GM18526 (cell line): ENCODE results near the gene RRBP1.

ENCODE experiments used
- POLR2A ChIP-seq: IDR thresholded peaks from 3 replicates; pipeline ENCODE4 v1.6.1; 2011; ENCODE audit not compliant: insufficient read length; ENCODE audit errors: extremely low read depth

Gene RRBP1

DNA sequence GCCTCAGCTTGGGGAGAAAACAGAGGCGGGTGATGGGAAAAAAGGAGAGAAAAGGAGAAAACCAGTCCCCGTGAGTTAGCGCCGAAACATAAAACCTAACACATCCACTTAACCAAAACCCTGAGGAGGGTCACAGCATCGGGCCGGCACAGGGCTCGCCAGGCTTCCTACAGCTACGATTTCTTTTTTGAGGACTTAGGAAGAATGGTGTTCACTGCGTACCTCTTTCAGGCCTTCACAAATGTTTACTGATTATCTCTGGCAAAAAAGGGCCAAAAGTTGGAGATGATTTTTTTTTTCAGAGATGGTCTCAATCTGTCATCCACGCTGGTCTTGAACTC is 63.4 kb downstream of the RRBP1 start:
- TF ChIP-seq POLR2A, result no peak

DNA sequence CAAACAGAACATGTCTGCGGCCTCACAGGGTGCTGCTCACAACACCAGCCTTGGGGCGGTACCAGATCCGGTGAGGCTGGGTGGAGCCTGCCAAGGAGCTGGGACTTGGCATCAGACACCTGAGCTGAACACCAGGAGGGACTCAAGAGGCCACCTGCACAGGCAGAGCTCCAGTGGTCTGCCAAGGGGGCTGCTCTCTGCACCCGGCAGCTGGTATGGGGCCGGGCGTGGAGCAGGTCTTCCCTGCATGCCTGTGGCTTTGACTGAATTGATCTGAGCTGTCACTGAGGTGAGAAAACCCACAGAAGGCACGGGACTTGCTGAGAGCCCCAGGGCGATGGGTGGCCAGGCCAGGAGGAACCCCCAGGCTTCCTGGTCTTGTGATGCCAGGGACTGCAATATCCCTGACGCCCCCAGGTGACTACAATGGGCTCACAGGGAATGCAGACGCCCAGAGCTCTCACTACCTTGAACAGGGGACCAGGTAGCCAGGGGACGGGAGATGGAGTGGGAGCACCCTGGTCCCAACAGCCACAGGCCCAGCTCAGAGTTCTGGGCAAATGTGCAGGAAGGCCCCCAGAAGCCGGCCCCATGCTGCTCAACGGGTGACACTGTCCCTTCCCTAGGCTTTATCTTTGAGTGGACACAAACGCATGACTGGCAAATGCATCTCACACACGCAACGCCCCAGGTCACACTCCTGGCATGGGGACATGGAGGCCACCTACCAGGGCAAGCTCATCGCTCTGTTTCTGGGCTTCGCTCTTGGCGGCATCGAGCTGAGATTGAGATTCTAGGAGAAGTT is 64.0 kb downstream of the RRBP1 start:
- no peak for TF ChIP-seq POLR2A

DNA sequence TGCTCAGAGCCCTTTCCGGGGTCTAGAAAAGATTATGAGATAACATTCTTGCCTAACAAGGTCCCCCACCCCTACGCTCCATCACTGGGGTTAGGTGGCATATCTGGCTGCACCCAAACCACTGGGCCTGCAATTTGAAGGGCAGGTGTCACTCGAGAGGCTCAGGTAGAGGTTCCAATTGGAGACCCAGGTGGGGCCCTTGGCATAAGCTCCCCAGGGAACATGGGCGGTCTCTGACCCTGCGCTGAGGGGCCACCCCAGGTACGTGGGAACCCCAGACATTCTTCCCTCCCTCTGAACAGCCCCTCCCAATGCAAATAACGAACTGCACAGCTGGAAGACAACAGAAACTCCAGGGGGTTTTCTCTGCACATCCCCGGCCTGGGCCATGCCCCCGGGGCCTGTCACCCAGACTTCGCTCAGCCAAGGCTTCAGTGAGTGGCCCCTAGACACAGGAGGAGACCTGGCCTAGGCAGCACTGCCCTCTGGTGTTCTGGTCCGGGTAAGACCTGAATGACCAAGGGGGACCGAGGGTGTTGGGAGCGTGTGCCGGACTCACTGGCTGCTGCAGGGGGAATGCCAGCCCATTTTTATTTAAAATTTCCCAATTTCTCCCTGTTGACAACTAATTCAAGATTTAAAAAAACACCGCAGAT is 64.7 kb downstream of the RRBP1 start:
- no peak for TF ChIP-seq POLR2A

DNA sequence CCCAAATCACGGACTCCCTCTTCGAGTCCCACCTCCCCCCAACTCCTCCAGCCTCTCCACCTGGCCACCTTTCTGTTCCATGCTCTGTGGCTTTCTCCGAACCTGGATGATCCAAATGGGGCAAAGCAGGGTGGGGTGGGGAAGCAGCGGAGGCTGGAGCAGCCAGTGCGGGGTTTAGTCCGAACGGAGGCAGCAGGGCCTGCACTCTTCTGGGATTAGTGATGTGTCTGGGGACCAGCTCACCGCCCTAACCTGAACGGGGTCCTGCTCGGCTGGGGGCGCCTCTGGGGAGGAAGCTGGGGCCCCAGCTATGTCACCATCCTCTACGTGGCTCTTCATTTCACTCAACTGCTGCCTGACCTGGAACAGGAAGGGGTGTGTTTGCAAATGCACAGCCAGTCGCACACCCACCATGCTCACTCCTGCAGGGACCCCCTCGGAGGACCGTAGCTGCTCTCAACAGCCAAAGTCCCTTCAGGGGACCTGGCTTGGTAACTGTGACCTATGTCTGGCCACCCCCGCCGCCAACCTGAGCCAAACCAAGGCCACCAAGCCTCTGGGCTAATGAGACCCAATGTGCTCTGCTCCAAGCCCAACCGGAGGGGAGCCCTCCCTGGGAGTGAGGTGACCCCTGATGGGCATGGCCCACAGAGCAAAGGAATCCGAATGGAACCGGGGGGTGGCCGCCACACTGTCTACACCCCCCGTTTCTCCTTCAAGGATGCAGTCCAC is 65.4 kb downstream of the RRBP1 start:
- no peak for TF ChIP-seq POLR2A

DNA sequence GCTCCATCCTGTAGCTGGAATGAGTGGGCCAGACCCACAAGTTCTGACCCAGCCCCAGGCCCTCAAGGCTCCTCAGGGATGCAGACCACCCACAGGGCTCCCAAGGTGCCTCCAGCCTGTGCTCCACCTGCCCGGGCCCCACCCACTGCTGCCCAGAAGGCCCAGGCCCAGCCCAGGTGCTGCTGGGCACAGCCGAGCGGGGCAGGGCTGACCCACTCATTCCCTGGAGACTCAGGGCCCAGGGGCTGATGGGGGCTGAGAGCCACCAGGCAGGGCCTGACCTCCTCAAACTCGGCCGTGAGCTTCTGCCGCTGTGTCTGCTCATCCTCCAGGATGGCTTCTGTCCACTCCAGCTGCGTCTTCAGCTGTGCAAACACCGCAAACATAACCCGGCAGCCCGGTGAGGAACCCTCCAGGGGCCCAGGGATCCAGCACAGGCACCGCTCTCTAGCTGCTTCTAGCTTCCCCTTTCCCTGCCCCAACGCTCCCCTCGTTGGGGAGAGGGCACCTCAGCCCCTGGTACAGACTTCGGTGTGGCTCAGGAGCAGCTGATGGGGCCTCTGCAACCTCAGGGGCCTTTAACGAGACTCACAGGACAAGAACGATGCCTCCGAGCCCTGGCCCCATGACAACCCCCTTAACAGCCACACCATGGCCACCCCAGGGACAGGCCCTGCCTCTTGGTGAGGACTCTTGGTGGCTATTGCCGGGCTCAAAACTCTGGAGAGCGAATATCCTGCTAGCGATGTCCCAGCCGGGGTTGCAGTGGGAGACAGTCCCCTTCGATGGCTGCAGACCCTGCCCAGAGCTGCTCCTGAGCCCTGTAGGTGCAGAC is 66.2 kb downstream of the RRBP1 start:
- TF ChIP-seq POLR2A, result no peak

DNA sequence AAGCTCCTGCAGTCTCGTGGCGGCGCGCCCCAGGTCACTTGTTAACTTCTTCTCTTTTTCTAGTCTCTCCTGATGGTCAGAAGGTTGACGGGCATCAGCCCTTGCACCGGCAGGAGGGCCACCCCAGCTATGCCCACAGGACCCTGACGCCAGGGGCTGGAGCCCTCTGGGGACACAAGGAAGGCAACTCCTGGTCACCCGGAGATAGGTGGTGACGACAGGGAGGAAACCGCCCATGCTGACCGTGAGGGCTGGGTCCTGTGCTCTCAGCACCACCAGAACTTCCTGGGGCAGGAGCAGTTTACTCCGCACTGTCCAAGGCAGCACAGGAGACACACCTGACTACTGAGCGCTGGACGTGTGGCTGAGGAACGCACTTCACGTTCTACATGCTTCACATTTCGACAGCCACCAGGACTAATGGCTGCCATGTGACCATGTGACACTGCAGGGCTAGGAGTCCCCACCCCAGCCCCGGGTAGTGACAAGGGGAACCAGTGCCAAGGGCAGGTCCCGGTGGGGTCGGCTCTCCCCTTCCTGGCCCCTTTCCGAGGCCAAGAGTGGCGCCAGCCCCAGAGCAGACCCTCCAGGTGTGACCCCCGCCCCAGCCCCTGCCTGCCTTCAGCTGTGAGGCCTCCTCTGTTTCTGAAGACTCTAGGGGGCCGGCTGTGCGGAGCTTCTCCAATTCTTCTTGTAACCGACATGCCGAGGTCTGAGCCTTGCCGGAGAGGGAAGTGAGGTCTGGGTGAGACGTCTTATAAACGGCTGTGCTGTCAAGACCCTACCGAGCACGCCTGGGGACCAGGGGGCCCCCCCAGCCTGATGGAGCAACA is 67.0 kb downstream of the RRBP1 start:
- no peak for TF ChIP-seq POLR2A

DNA sequence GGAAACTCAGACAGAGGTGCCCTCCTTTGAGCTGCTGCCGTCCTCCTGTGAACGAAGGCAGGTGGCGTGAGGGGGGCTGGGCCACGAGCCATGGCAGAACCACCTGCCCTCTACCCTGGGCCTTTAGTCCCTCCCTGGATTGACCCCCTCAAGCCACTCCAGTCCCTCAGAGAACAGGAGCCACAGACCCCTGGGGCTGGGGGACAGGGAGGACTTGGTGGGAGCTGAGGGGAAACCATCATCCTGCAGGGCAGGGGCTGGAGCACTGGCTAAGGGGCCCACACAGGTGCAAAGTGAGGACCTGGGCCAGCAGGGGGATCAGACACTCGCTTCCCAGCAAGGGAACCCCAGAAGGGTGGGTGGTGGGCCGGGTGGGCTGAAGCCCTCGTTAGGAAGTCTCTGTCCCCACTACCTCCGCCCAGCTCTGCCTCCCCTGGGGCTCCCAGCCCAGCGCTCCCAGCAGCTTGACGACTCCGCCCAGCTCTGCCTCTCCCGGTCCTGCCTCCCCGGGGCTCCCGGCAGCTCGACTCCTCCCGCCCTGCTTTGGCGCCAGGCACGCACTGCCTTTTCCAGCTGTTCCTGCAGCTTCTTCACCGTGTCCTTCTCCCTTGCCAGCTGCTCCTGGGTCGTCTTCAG is 67.7 kb downstream of the RRBP1 start:
- no peak for TF ChIP-seq POLR2A

DNA sequence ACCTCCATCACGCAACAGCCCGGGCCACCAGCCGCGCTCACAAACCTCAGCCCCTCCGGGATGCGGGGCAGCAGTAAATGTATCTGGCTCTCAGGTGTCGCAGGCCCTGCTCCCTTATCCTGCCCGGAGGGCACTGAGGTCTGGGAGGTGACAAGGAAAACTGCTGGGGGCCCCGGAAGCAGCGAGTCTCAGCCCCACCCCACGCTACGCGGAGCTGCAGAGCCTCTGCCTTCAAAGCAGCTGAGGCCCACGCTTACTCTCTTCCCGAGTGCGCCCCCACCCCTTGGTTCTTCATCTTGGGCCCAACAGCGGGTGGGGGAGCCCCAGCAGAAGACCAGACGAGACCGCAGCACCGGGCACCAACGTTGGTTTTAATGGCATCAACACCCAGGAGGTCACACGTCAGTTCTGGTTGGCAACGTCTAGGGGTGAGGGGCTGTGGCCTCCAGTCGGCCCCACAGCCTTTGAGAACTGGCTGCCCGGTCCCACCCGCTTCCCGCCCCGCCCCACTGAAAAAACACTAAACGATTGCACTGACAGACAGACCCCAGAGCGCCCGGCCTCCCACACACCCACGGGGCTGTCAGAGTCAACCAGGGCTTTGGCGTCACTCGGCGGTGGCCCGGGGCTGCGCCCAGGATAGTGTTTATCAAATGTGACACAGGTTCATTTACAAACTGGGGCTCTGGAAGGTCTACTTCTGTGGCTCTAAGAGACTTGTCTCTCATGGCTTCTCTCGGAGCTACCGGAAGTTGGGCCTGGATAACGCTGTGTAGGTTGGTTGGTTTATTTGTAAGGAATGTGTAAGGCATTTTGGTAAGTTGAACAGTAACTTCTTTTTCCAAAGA is 68.5 kb downstream of the RRBP1 start:
- no peak for TF ChIP-seq POLR2A

DNA sequence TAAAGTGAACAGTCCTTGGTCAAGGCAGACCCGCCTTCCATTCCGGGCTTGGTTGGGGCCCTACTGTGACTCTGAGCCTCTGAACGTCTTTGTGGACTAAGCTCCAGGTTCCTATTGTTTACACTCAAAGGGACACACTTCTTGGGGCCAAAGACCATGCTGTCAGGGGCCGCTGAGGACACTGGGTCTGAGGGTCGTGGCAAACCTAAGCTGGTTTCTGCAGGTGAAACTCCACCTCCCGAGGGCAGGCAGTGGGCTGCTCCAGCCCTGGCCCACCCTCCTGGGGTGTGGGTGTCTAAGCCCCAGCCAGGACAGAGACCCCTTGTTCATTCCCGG is 69.1 kb downstream of the RRBP1 start:
- TF ChIP-seq POLR2A, result no peak

DNA sequence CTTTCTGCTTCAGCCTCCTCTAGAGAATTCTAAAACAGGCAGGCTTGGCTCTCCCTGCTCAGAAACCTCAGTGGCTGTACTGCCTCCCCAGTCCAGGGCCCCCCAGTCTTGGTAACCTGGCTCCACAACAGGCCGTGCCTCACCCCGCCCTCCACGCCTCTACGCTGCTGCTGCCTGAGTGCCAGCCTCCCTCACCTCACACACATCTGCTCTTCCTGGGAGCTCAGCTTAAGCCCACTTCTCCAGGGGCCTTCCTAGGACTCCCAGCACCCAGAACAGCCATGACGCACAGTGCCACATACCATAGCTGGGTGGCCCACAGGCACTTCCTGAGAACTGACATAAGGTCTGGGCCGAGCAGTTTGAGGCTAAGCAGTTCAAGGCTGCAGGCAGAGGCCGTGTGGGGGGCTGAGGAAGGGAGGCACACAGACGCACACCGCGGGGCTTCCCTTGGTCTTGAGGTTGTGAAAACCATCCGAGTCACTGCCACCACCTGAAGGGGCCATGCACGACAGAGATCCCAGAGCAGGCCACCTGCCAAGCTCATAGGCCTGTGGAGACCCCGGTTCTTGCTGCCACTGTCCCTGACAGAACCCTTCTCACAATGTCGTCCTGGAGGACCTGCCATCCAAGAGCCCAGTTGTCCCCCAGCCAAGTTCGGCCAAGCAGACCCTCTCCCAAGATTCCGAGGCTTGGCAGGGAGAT is 69.6 kb downstream of the RRBP1 start:
- no peak for TF ChIP-seq POLR2A

DNA sequence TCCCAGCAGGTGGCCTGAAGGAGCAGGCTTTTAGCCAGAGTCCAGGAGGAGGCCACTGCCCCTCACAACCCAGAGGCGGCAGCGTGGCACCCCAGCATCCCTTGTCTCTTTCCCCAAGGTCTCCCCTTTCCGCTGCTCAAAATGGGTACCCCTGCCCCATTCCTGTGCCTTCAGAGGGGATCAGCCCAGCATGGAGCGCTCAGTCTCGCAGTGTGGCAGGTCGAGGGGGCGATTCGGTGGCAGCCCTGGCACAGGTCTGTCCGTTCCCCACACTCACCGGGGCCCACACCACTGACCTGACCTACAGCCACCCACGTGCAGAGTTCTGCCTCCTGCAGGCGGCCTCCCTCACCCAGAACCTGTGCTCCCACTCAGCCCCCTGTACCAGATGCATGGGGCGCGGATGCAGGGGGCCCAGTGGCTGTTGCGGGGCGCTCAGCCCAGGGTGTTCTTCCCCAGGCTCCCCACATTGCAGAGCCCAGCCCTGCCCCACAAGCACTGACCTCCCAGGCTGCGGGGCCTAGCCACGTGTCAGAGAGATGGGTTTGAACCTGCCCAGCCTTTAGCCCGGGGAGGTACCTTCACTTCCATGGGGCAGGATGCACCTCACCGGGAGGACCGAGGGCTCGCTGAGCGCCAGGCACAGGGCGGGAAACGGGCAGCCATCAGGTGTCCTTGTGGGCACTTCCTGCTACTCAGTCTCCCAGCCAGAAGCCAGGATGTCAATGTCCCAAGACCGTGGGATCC is 70.3 kb downstream of the RRBP1 start:
- TF ChIP-seq POLR2A, result no peak

DNA sequence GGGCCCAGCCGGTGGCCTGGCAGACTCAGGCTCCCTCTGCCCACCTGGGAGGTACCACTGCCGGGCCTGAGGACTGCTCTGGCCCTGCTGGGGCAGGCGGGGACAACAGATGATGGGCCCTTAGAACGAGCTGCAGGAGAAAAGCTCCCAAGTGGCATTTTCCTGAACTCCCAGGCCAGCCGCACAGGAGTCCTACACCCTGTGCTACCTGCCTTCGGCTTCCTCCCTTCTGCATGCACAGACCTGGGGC is 70.8 kb downstream of the RRBP1 start:
- TF ChIP-seq POLR2A, result no peak
